SK-MEL-5 (cell line): Measurements from ENCODE around the gene JTB. TPM values are rescaled to one million over a fixed set of nuclear protein-coding genes. Genes with fewer than 3 reads are reported as not detected.
A peak's percentile ranks its signal among the peaks of the same experiment; 100 is the strongest.
"Not testable (repeated sequence)": the region's sequence is repeated elsewhere in the genome, so short reads cannot be mapped to it uniquely, and the experiment has no call there.

Experiments used
- DNase-seq: peaks from one replicate; pipeline ENCODE4 v3.0.0-alpha.2; 2016; ENCODE audit warnings: low read depth, low spot score
- in situ Hi-C: cut with HindIII; loops from 2 replicates; pipeline ENCODE4 v1.10.0; 2016; ENCODE audit warnings: low sequenced_read_pairs, high pct_unique_total_duplicates, low pct_unique_long_range_greater_than_20kb
- total RNA-seq: library from RNA; depleted of rRNA; stranded (reverse); fragments of >200 nt; shearing (Covaris generic); gene quantifications from 2 replicates; pipeline ENCODE4 v1.2.3, GENCODE V29; 2014

The JTB gene
- total RNA-seq, 1 experiment from 2014 or later = 362 TPM

- no peak for DNase-seq
- in situ Hi-C loops = loop anchor here (25.0 kb wide), 1 partner anchor 173 kb away; no protein-coding TSS in a partner anchor
Measured at GRCh38 chr1:153985341-153985912, 8.0 kb upstream of the JTB start.

DNA sequence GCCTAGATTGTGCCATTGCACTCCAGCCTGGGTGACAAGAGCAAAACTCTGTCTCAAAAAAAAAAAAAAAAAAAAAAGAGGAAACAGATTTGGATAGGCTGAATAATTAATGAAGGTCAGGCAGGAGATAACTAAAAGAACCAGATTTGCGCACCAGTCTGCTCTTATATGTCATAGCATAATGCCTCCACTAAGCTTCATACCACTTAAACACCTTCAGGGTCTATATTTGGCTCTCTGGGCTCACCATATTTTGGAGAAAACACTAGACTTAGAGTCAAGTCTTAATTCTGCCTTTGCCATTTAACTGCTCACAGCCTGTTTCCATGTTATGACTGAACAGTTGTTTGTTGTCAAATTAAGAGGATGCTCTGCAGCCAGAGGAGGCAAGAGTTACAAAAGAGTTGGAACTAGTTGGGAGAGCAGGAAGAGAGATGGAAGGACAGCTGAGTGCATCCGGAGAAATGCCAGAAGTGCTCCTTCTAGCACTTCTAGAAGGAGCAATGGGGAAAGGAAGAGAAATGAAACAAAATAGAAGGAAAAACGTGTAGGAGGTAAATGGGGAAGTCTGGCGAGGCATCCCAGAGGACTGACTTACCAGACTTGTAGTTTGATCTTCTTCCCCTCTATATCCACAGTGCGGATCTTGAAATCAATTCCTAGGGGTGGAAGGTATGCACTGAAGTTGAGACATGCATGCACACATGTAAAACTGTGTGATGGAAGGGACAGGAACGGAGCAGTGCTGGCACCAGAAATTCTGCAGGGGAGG is 6.8 kb upstream of the JTB start:
- no peak for DNase-seq
- in situ Hi-C loops = loop anchor here (25.0 kb wide), 1 partner anchor 172 kb away; no protein-coding TSS in a partner anchor

GRCh38 chr1:153981735-153982134 is 4.3 kb upstream of the JTB start:
- in situ Hi-C loops = loop anchor here (25.0 kb wide), 1 partner anchor 169 kb away; no protein-coding TSS in a partner anchor
- not testable (repeated sequence) for DNase-seq

DNA sequence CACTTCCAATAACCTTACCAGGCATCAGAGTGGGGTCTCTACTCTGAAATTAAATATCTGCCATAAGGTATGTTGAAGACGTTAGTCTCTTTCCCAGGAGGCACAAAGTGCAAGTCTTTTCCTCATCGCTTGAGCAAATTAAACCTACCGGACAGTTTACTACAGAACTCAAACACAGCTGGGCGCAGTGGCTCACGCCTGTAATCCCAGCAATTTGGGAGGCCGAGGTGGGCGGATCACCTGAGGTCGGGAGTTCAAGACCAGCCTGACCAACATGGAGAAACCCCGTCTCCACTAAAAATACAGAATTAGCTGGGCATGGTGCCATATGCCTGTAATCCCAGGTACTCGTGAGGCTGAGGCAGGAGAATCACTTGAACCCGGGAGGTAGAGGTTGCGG is 1.6 kb upstream of the JTB start:
- in situ Hi-C loops = loop anchor here (25.0 kb wide), 1 partner anchor 167 kb away; no protein-coding TSS in a partner anchor

DNA sequence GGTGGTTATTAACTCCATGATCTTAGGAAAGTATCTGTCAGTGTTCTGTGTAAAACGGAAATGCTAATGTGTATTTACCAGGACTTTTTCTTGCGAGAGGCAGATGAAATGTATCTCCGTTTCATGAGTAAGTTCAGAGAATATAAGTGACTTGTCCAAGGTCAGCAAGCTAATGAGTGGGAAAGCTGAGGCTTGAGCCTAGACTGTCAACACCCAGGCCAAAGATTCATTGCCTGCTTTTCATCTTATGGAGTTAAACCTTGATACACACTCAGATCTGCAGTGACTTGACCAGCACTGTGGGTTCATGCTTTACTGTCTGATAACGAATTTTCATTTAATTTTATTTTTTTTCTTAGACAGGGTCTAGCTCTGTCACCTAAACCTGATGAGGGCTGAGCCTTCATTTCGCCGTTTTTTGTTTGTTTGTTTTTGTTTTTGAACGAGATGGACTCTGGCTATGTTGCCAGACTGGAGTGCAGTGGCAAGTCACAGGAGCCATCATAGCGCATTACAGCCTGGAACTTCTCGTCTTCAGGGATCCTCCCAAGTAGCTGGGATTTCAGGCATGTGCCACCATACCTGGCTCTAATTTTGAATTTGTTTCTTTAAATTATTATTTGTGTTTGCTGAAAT is 918 bp upstream of the JTB start:
- DNase-seq = no peak
- in situ Hi-C loops = loop anchor here (25.0 kb wide), 1 partner anchor 166 kb away; no protein-coding TSS in a partner anchor

More for the DNA sequence above, 1.6 kb upstream of the JTB start:
- not testable (repeated sequence) for DNase-seq

DNA sequence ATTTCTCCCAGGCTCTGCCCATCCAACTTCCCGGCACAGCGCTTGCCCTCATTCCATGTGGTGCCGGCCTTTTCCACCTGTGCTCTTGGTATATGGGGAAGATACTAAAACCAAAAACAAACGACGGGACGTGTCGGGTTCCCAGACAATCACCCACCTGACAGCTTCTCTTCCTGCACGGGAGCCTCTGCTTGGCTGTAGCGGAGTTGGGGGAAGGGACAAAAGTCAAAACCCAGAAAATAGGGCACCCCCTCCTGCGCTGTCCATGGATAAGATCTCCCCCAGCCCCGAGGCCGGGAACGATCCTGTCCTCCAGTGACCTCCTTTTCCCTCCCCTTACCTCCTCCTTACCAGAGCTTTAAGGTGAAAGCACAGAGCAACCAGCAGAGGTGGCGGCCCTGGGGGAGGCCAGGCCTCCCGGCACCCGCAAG is 640 bp downstream of the JTB start:
- DNase-seq = no peak
- in situ Hi-C loops = loop anchor here (25.0 kb wide), 1 partner anchor 165 kb away; no protein-coding TSS in a partner anchor

GRCh38 chr1:153973525-153973924 is 3.9 kb downstream of the JTB start:
- no peak for DNase-seq
- in situ Hi-C loops = no loop called here

- in situ Hi-C loops = no loop called here
- DNase-seq = no peak
Measured at GRCh38 chr1:153973071-153973470, 4.4 kb downstream of the JTB start.

DNA sequence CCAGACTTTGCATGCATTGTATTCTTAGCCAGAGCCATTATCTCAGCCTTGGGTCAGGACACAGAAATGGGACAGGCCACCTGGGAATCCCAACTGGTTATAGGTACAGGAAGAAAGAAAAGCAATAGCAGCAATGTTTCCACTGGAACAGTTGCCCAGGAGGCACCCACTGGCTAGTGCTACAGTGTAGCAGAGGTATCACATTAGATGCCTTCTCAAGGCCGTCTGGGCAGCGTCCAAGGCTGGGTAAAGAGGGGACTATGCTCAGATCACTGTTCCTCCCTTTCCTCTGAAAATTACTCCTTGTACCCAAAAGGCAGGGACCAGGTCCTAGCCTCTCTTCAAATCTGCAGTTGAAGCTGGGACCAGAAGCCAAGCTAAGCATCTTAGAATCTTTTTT is 7.1 kb downstream of the JTB start:
- no peak for DNase-seq
- in situ Hi-C loops = no loop called here

- no peak for DNase-seq
- in situ Hi-C loops = no loop called here
Measured at GRCh38 chr1:153968972-153969371, 8.5 kb downstream of the JTB start.

DNA sequence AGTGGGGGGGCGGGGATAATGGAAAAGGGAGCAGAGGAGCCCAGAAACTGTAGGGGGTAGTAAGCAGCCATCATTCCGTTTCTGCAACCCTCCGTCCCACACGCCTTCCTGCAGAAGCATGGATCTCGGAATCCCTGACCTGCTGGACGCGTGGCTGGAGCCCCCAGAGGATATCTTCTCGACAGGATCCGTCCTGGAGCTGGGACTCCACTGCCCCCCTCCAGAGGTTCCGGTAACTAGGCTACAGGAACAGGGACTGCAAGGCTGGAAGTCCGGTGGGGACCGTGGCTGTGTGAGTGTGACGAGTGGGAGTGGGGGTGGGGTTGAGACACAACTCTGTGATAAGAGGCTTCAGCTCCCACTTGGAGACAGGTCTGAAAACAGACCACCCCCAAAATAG is 9.1 kb downstream of the JTB start:
- DNase-seq = no peak
- in situ Hi-C loops = no loop called here

DNA sequence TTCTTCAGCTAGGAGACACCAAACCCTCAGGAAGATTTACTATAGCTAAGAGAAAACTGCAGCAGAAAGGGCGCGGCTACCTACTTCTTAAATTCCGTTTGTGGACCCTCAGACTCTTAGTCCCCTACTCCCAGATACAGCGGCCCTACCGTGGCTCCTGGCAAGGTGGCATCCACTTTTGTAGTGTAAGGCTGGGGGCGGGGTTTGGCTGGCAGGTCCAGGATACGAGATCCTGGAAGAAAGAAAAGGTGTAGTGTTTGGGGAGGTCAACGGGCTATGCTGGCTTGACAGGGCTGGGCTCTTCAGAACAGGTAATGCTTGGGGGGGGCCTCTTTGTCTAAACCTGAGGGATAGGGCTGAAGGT is 9.5 kb downstream of the JTB start:
- DNase-seq = no peak
- in situ Hi-C loops = no loop called here

- DNase-seq = peak; percentile 99
- in situ Hi-C loops = no loop called here
Measured at GRCh38 chr1:153967107-153967999, 10.1 kb downstream of the JTB start, which contains the start of gene CREB3L4. Gene CREB3L4 (plus strand): TSS chr1:153967902. CDS start chr1:153968526, 624 bp downstream.

- no peak for DNase-seq
- in situ Hi-C loops = no loop called here
Measured at GRCh38 chr1:153963850-153964331, 13.6 kb downstream of the JTB start.

DNA sequence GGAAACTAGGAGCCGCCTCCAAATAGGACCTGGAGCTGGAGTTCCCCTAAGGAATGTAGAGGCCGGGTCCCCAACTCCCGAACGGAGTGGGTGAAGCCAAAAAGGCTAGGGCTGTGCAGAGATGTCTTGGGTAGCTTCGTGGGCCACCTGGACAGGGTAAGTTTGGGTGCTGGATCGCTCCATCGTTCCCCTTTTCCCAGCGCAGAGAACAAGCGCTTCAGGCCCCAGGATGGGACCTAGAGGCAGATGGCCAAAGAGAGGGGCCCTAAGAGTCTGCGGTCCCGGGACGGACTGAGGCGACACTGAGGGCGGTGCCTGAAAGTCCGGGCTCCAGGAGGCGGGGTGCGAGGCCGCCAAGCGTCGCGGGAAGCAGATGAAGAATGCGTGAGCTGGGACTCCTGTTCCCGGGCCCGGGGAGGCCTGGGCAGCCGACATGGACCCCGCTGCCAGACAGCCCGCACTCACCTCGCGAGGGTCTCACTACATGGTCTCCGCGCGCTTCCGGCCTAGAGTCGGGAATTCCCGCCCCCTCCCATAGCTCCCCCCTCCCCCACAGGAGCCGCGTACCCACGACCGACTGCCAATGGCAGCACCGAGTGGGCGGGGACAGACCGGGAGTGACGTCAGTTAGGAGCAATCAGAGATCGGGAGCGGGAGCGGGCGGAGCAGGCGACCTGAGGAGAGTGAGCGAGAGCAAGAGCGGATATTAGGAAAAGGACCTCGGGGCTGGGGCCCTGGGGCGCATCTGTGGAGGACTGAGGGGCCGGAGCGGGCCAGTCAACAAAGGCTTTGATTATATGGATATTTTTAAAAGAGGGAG is 14.2 kb downstream of the JTB start, which contains the start of gene SLC39A1:
SLC39A1 (minus strand) TSS at position 508 of the 820 bp plus-strand sequence. CDS start 822 bp downstream, outside the sequence.
- in situ Hi-C loops = no loop called here
- DNase-seq = peak; percentile 99
